HUDEP-2 (cell line): Measurements from ENCODE around the gene DGKB.

Source experiments
- DNase-seq, 76 experiments: peaks; one replicate each; lab custom pipeline; 2025; ENCODE audit not compliant: unreplicated experiment in 76 of 76; lab: John Stamatoyannopoulos, UW

The DGKB gene

GRCh38 chr7:14191686-14192098 is 710.9 kb downstream of the DGKB start:
- DNase-seq = no peak

- no peak for DNase-seq
Observed at GRCh38 chr7:14184292-14184864, 718.2 kb downstream of the DGKB start.

- DNase-seq = no peak
Observed at GRCh38 chr7:14179781-14180180, 722.8 kb downstream of the DGKB start.

GRCh38 chr7:14177876-14178275 is 724.7 kb downstream of the DGKB start:
- DNase-seq = no peak

GRCh38 chr7:14170872-14171271 is 731.7 kb downstream of the DGKB start:
- no peak for DNase-seq

- DNase-seq = no peak
Observed at GRCh38 chr7:14158111-14158510, 744.4 kb downstream of the DGKB start.

- DNase-seq = no peak
Observed at GRCh38 chr7:14156436-14156835, 746.1 kb downstream of the DGKB start.

- no peak for DNase-seq
Observed at GRCh38 chr7:14148974-14149373, 753.6 kb downstream of the DGKB start.

GRCh38 chr7:14147532-14147931 is 755.0 kb downstream of the DGKB start:
- no peak for DNase-seq

GRCh38 chr7:14144538-14144937 is 758.0 kb downstream of the DGKB start:
- DNase-seq = no peak

GRCh38 chr7:14144109-14144508 is 758.4 kb downstream of the DGKB start:
- DNase-seq = no peak

- DNase-seq = no peak
Observed at GRCh38 chr7:14137676-14138075, 764.9 kb downstream of the DGKB start.

GRCh38 chr7:14133752-14134151 is 768.8 kb downstream of the DGKB start:
- no peak for DNase-seq

- no peak for DNase-seq
Observed at GRCh38 chr7:14125998-14126397, 776.6 kb downstream of the DGKB start.

- no peak for DNase-seq
Observed at GRCh38 chr7:14124716-14125115, 777.8 kb downstream of the DGKB start.

GRCh38 chr7:14123923-14124322 is 778.6 kb downstream of the DGKB start:
- DNase-seq = no peak

GRCh38 chr7:14115701-14116100 is 786.9 kb downstream of the DGKB start:
- DNase-seq = no peak

GRCh38 chr7:14104861-14105260 is 797.7 kb downstream of the DGKB start:
- no peak for DNase-seq

GRCh38 chr7:14096159-14096558 is 806.4 kb downstream of the DGKB start:
- no peak for DNase-seq

- no peak for DNase-seq
Observed at GRCh38 chr7:14095233-14095950, 807.2 kb downstream of the DGKB start.
